K562 (cell line): ENCODE data around the gene PSMD9. TPM values are rescaled to one million over a fixed set of nuclear protein-coding genes. Genes with fewer than 3 reads are reported as not detected.

Experiments
- ATAC-seq: fragments of 200-7000 bp; cut with Tn5 transposase; 3 replicates; pipeline ENCODE4 v1.9.1; 2020; ENCODE audit warnings: moderate library complexity
- BruUV-seq: library from RNA; stranded (reverse); fragments of 400-500 nt; replicated peaks from 2 replicates; lab custom pipeline; 2021; lab: Mats Ljungman, UMichigan
- CTCF ChIA-PET: fragments of 300-600 bp; formaldehyde crosslinking; extraction: SDS; loops from one replicate; lab custom pipeline; 2021; ENCODE audit warnings: low intra/inter-chr PET ratio; lab: Yijun Ruan, JAX
- POLR2A ChIA-PET: fragments of 300-600, 350-650 bp; sonication (Branson Sonifier 250); formaldehyde crosslinking; extraction: SDS; loops from one replicate; lab custom pipeline; 2021; ENCODE audit warnings: antibody characterized with exemption, inconsistent platforms; lab: Yijun Ruan, JAX
- DNase-seq, 4 experiments: peaks; one replicate each; pipeline versions ENCODE4 v3.0.0 to v3.0.0-alpha.2; 2011 to 2018; ENCODE audit warnings: low spot score in 3 of 4, mixed read lengths in 3 of 4; ENCODE audit errors: extremely low read depth in 1 of 4
- FAIRE-seq: peaks from 2 replicates; lab custom pipeline; 2011; peaks lifted over from hg19 to GRCh38; lab: Jason Lieb, UNC
- H2AFZ ChIP-seq: 2 replicates; pipeline ENCODE4 v1.6.0; 2011; ENCODE audit warnings: low read depth, low read length, control low read depth, inconsistent platforms
- H3K27ac ChIP-seq: fragments of 200-600 bp; 3 replicates; pipeline ENCODE4 v1.8.0; 2011; ENCODE audit warnings: low read depth, mild to moderate bottlenecking, control low read depth, inconsistent platforms, low read length, moderate library complexity, mixed read lengths; ENCODE audit errors: extremely low read depth
- H3K27me3 ChIP-seq, 2 experiments: fragments of 300-600 bp in 1 of 2; 2 replicates in 1 of 2; 3 replicates in 1 of 2; pipeline versions ENCODE4 v1.6.0 to v1.8.0; 2011; ENCODE audit warnings: inconsistent platforms in 2 of 2, low read length in 2 of 2, mild to moderate bottlenecking in 1 of 2, mixed read lengths in 1 of 2, moderate library complexity in 1 of 2; ENCODE audit not compliant: control insufficient read depth in 2 of 2, insufficient read depth in 2 of 2
- H3K36me3 ChIP-seq: fragments of 300-600 bp; 3 replicates; pipeline ENCODE4 v1.8.0; 2011; ENCODE audit warnings: mild to moderate bottlenecking, low read length, inconsistent platforms; ENCODE audit not compliant: control insufficient read depth, insufficient read depth
- H3K4me1 ChIP-seq, 2 experiments: fragments of 200-600 bp in 1 of 2; replicated peaks in 1 of 2; 2 replicates in 1 of 2; 3 replicates in 1 of 2; pipeline versions ENCODE4 v1.5.1 to v1.8.0; 2011; ENCODE audit warnings: inconsistent platforms in 2 of 2, low read length in 2 of 2, mild to moderate bottlenecking in 1 of 2, mixed read lengths in 1 of 2, moderate library complexity in 1 of 2; ENCODE audit not compliant: control insufficient read depth in 2 of 2, insufficient read depth in 2 of 2
- H3K4me2 ChIP-seq: 2 replicates; pipeline ENCODE4 v1.6.1; 2011; ENCODE audit warnings: low read length, control low read depth, inconsistent platforms, mixed read lengths; ENCODE audit not compliant: insufficient read depth
- H3K4me3 ChIP-seq: fragments of 200-600 bp; sonication (generic), shearing (Covaris generic); 2 replicates; pipeline ENCODE4 v1.5.1; 2016; ENCODE audit warnings: control low read depth, inconsistent platforms
- H3K79me2 ChIP-seq: fragments of 200-600 bp; 3 replicates; pipeline ENCODE4 v1.8.0; 2011; ENCODE audit warnings: low read length, inconsistent platforms; ENCODE audit not compliant: control insufficient read depth, insufficient read depth
- H3K9ac ChIP-seq, 2 experiments: 2 replicates each; pipeline versions ENCODE4 v1.6.0 to v1.6.1; 2011; ENCODE audit warnings: low read depth in 2 of 2, low read length in 2 of 2, control low read depth in 1 of 2, inconsistent platforms in 1 of 2, mild to moderate bottlenecking in 1 of 2, mixed read lengths in 1 of 2; ENCODE audit not compliant: insufficient read depth in 1 of 2
- H3K9me1 ChIP-seq: one replicate; pipeline ENCODE4 v1.6.0; 2011; ENCODE audit warnings: inconsistent platforms, mild to moderate bottlenecking, low read length, moderate library complexity; ENCODE audit not compliant: control insufficient read depth, insufficient read depth
- H3K9me3 ChIP-seq: replicated peaks from 2 replicates; pipeline ENCODE4 v1.5.1; 2011; ENCODE audit warnings: low read depth, low read length, inconsistent platforms; ENCODE audit not compliant: control insufficient read depth, insufficient read depth
- H4K20me1 ChIP-seq: replicated peaks from 2 replicates; pipeline ENCODE4 v1.6.1; 2011; ENCODE audit warnings: low read length, inconsistent platforms, mixed read lengths; ENCODE audit not compliant: control insufficient read depth, insufficient read depth
- CBFB ChIP-seq: sonication (generic); formaldehyde crosslinking; IDR thresholded peaks from 2 replicates; pipeline ENCODE4 v1.4.0; 2020; ENCODE audit warnings: mild to moderate bottlenecking, missing genetic modification reagents
- HDGF ChIP-seq: fragments of 450-650 bp; IDR thresholded peaks from 2 replicates; pipeline ENCODE4 v1.6.1; 2016
- MCM7 ChIP-seq, 2 experiments: fragments of 450-650 bp; IDR thresholded peaks; 2 replicates each; pipeline ENCODE4 v1.6.1; 2016 to 2018
- MNT ChIP-seq, 2 experiments: fragments of 450-650 bp; conservative IDR thresholded peaks; 2 replicates each; pipeline ENCODE4 v1.6.1; 2017; ENCODE audit warnings: mild to moderate bottlenecking in 2 of 2, moderate library complexity in 2 of 2
- NFYB ChIP-seq: IDR thresholded peaks from 2 replicates; pipeline ENCODE4 v1.6.1; 2011; ENCODE audit warnings: mild to moderate bottlenecking, moderate library complexity; ENCODE audit not compliant: insufficient read length; ENCODE audit errors: extremely low read depth
- SMAD4 ChIP-seq: fragments of 250-450 bp; sonication (Bioruptor Pico); conservative IDR thresholded peaks from 2 replicates; pipeline ENCODE4 v1.8.0; 2021; ENCODE audit warnings: inconsistent platforms, mild to moderate bottlenecking, moderate library complexity
- TEAD4 ChIP-seq, 2 experiments: sonication (generic) in 1 of 2; formaldehyde crosslinking in 1 of 2; IDR thresholded peaks; 2 replicates each; pipeline versions ENCODE4 v1.6.1 to v1.8.0; 2012 to 2022; ENCODE audit warnings: borderline replicate concordance in 1 of 2, inconsistent platforms in 1 of 2, low read length in 1 of 2, mild to moderate bottlenecking in 1 of 2, missing genetic modification reagents in 1 of 2
- USF1 ChIP-seq: sonication (generic); formaldehyde crosslinking; IDR thresholded peaks from 2 replicates; pipeline ENCODE4 v1.9.0; 2022; ENCODE audit warnings: mild to moderate bottlenecking, missing genetic modification reagents
- WHSC1 ChIP-seq: IDR thresholded peaks from one replicate; pipeline ENCODE4 v1.6.1; 2012; ENCODE audit warnings: low read length, control low read depth, inconsistent platforms
- ZC3H8 ChIP-seq: fragments of 450-650 bp; IDR thresholded peaks from 2 replicates; pipeline ENCODE4 v1.6.1; 2017
- ZNF146 ChIP-seq: IDR thresholded peaks from one replicate; pipeline ENCODE4 v1.6.1; 2018; ENCODE audit warnings: missing compliant biosample characterization; ENCODE audit not compliant: unreplicated experiment
- ZNF197 ChIP-seq: fragments of 200-800 bp; sonication (Bioruptor generic); IDR thresholded peaks from 2 replicates; pipeline ENCODE4 v1.6.1; 2016; ENCODE audit warnings: low read depth, missing genetic modification characterization, missing compliant biosample characterization
- ZNF77 ChIP-seq: fragments of 250-450 bp; sonication (Bioruptor Pico); IDR thresholded peaks from 2 replicates; pipeline ENCODE4 v1.5.0; 2020
- WGBS: fragments of 100-300 bp; shearing (Covaris generic); methylation state at CpG from one replicate; pipeline ENCODE4 v1.1.6; 2016; ENCODE audit warnings: low coverage, mixed read lengths; ENCODE audit not compliant: insufficient coverage; ENCODE audit errors: missing lambda C conversion rate; 5-methylcytosine and 5-hydroxymethylcytosine counted together
- in situ Hi-C: fragments of 300-500 bp; cut with MboI; formaldehyde crosslinking; loops from 4 replicates; pipeline ENCODE4 v1.15.0; 2018; ENCODE audit warnings: inconsistent platforms, mixed read lengths
- intact Hi-C: fragments of 100-400 bp; cut with micrococcal nuclease; formaldehyde crosslinking; loops from 2 replicates; pipeline ENCODE4 v1.14.2; 2022
- polyA plus RNA-seq, 8 experiments: library from polyadenylated mRNA; depleted of rRNA in 4 of 8; stranded (reverse) in 5 of 8; unstranded in 3 of 8; fragments of >200 nt; fragmentation: Nextera tagmentation in 2 of 8; fragmentation: Illumina TruSeq in 1 of 8; extraction: Ambion mirVana in 2 of 8; extraction: Trizol in 1 of 8; gene quantifications; 2 replicates each; pipeline versions ENCODE4 v1.2.1 to v1.2.3, GENCODE V29; 2011 to 2014; ENCODE audit warnings: inconsistent platforms in 1 of 8, missing spikeins in 1 of 8
- total RNA-seq, 7 experiments: library from RNA; depleted of rRNA in 6 of 7; stranded (reverse); fragments of >200 nt in 6 of 7; fragmentation: Illumina TruSeq in 2 of 7; extraction: Trizol in 2 of 7; gene quantifications; 2 replicates each; pipeline versions ENCODE4 v1.2.1 to v1.2.3, GENCODE V29; 2011 to 2021; ENCODE audit warnings: low replicate concordance in 1 of 7
- TF ChIP-seq, protein P1 (sequence below): fragments of 250-450 bp; sonication (Bioruptor Pico); IDR thresholded peaks from 2 replicates; pipeline ENCODE4 v1.5.0; 2021; ENCODE audit warnings: mild to moderate bottlenecking, borderline replicate concordance

The PSMD9 gene
- total and polyA plus RNA-seq, 9 of the 15 experiments (the other 6 are each of a cell fraction or from before 2014, with no cell fraction given), result 12.2 to 143 (median 61.3) TPM

DNA sequence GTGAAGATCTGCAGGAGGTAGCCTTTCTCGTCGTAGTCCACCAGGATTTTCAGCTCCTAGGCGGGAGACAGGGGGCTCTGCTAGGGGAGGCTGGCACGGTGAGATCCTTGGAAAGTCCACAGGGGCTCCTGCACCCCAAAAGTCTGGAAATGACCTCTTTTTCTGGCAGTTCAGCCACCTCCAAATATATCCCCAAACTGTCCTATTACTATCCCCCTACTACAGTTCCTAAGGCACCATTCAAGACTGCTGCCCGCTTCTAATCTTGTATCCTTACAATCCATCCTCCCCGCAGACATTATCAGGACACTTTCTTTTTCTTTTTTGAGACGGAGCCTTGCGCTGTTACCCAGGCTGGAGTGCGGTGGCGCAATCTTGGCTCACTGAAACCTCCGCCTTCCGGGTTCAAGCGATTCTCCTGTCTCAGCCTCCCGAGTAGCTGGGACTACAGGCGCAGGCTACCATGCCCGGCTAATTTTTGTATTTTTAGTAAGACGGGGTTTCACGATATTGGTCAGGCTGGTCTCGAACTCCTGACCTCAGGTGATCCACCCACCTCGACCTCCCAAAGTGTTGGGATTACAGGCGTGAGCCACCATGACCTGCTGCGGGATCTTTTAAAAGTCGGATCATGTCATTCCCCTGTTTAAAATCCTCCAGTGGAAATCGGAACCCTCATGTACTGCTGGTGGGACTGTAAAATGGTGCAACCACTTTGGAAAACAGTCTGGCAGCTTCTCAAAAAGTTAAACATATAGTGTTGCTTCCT lies 48.4 kb upstream of the PSMD9 start (continued):
- TF ChIP-seq NFYB (no peak), CBFB (CRISPR knock-in tag) (no peak), MNT (conservative IDR thresholded peaks at IDR 0.05) (no peak), SMAD4 (0 out of 2 replicates have a peak, but pooled peaks have one; percentile 6), ZNF146 (CRISPR knock-in tag) (no peak)

DNA sequence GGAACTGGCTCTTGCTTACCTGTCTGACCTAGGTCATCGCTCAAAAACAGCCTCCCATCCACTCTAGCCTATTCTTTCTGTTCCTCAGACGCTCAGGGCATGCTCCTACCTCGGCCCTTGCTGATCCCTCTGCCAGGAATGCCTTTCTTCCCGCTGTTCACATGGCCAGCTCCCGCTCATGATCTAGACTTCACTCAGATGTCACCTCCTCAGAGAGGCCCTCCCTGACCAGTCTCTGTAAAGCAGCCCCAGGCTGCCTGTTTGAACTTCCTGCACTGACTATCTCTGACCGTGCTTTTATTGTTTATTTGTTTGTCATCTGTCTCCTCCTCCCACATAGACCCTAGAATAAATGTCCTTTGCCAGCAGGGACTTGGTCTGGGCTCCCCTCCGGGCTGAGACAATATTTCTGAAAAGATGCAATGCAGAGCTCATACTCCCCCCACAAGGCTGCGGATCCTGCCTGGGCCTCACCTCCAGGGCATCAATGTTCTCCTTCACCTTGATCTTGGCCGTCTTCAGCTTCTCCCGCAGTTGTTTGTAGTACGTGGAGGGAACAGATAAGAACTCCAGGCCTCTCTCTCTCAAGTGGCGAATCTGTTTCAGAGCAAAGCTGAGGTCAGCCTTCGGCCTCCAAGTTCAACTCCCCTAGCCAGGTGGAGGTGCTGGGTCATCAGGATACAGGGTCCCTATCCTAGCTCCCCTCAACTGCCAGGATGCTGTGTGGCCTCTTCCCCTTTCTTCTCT lies 45.2 kb upstream of the PSMD9 start:
- intact Hi-C loops (no loop called here), in situ Hi-C loops (loop anchor here (25.0 kb wide), 1 partner anchor 1544 kb away; the partner anchor contains the start of gene KMT5A)
- 21% methylated on average over 13 of the region's 13 CpGs for WGBS
- ChIA-PET POLR2A (interaction anchor here (0.6 to 1.3 kb wide), 7 partner anchors 15 to 255 kb away, joined by 3 to 5 read pairs (median 4); partner anchors contain the start of gene PSMD9), CTCF (no interaction called here)
- peak overlapping the region; percentile 45; the same call in 1 of the 2 replicates for H3K4me2 ChIP-seq
- peak overlapping the region; percentile 38; the same call in 1 of the 3 replicates for H3K27ac ChIP-seq
- no peaks in the 10 kb centered on the region for H3K9me3 ChIP-seq
- BruUV-seq, result no TSS peak
- peaks cover 18 to 28% of the 10 kb centered on the region in 2 experiments for H3K4me1 ChIP-seq
- peak; percentile 45 to 69 (median 48) for DNase-seq
- no peaks in the 10 kb centered on the region for H3K36me3 ChIP-seq
- no peaks in the 10 kb centered on the region for H3K9me1 ChIP-seq
- peak; percentile 91 for FAIRE-seq
- H3K4me3 ChIP-seq, result no peak overlapping the region
- peaks cover 3% of the 10 kb centered on the region; the same call in 2 of the 3 replicates for H3K79me2 ChIP-seq
- peak overlapping the region; percentile 72 for H2AFZ ChIP-seq
- peak; percentile 9; the same call in 2 of the 3 replicates for ATAC-seq
- H4K20me1 ChIP-seq, result no peaks in the 10 kb centered on the region
- H3K27me3 ChIP-seq, result no peaks in the 10 kb centered on the region
- H3K9ac ChIP-seq, result peak overlapping the region in 1 of 2 experiments; percentile 86; a peak in 2 of 4 replicates
- no peak for TF ChIP-seq HDGF
- TF ChIP-seq ZNF77 (CRISPR knock-in tag), result no peak
- TF ChIP-seq TEAD4 (IDR thresholded peaks at IDR 0.05; ENCODE audit: low read length), result 0 out of 2 replicates have a peak, but pooled peaks have one; percentile 6
- TF ChIP-seq TEAD4 (CRISPR knock-in tag; IDR thresholded peaks at IDR 0.05; ENCODE audit: borderline replicate concordance), result no peak
- no peak for TF ChIP-seq WHSC1
- no peak for TF ChIP-seq USF1
- no peak for TF ChIP-seq ZC3H8
- TF ChIP-seq ZNF197 (CRISPR knock-in tag), result no peak
- no peak for TF ChIP-seq MCM7 (IDR thresholded peaks at IDR 0.05)
- TF ChIP-seq, protein P1, sequence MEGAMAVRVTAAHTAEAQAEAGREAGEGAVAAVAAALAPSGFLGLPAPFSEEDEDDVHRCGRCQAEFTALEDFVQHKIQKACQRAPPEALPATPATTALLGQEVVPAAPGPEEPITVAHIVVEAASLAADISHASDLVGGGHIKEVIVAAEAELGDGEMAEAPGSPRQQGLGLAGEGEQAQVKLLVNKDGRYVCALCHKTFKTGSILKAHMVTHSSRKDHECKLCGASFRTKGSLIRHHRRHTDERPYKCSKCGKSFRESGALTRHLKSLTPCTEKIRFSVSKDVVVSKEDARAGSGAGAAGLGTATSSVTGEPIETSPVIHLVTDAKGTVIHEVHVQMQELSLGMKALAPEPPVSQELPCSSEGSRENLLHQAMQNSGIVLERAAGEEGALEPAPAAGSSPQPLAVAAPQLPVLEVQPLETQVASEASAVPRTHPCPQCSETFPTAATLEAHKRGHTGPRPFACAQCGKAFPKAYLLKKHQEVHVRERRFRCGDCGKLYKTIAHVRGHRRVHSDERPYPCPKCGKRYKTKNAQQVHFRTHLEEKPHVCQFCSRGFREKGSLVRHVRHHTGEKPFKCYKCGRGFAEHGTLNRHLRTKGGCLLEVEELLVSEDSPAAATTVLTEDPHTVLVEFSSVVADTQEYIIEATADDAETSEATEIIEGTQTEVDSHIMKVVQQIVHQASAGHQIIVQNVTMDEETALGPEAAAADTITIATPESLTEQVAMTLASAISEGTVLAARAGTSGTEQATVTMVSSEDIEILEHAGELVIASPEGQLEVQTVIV (CRISPR knock-in tag), result no peak
